SJSA1 (cell line): Measurements from ENCODE around the gene SERINC4. TPM values are rescaled to one million over a fixed set of nuclear protein-coding genes. Genes with fewer than 3 reads are reported as not detected.
A peak's percentile ranks its signal among the peaks of the same experiment; 100 is the strongest.
"Not testable (repeated sequence)": the region's sequence is repeated elsewhere in the genome, so short reads cannot be mapped to it uniquely, and the experiment has no call there.

Experiments
- DNase-seq, 2 experiments: peaks; one replicate each; pipeline ENCODE4 v3.0.0-alpha.2; 2015 to 2020; ENCODE audit warnings: low spot score in 2 of 2, low read depth in 1 of 2
- H3K27ac ChIP-seq: fragments of 250-450 bp; sonication (Bioruptor Pico); 2 replicates; pipeline ENCODE4 v1.5.1; 2020; ENCODE audit warnings: mild to moderate bottlenecking, moderate library complexity
- H3K27me3 ChIP-seq: fragments of 250-450 bp; sonication (Bioruptor Pico); replicated peaks from 2 replicates; pipeline ENCODE4 v1.5.1; 2020; ENCODE audit warnings: mild to moderate bottlenecking, moderate library complexity
- H3K36me3 ChIP-seq: fragments of 250-450 bp; sonication (Bioruptor Pico); 2 replicates; pipeline ENCODE4 v1.5.1; 2020; ENCODE audit warnings: mild to moderate bottlenecking
- H3K4me1 ChIP-seq: fragments of 250-450 bp; sonication (Bioruptor Pico); replicated peaks from 2 replicates; pipeline ENCODE4 v1.6.1; 2021; ENCODE audit warnings: mild to moderate bottlenecking
- H3K4me3 ChIP-seq: fragments of 250-450 bp; sonication (Bioruptor Pico); 2 replicates; pipeline ENCODE4 v1.5.1; 2020; ENCODE audit warnings: mild to moderate bottlenecking
- H3K9me3 ChIP-seq: fragments of 250-450 bp; sonication (Bioruptor Pico); replicated peaks from 2 replicates; pipeline ENCODE4 v1.5.1; 2020; ENCODE audit warnings: mild to moderate bottlenecking
- total RNA-seq: library from RNA; depleted of rRNA; stranded (reverse); fragments of >200 nt; shearing (Covaris generic); gene quantifications from 2 replicates; pipeline ENCODE4 v1.2.3, GENCODE V29; 2014; rRNA removed

Gene SERINC4
- total RNA-seq, 1 experiment from 2014 or later: not detected

DNA sequence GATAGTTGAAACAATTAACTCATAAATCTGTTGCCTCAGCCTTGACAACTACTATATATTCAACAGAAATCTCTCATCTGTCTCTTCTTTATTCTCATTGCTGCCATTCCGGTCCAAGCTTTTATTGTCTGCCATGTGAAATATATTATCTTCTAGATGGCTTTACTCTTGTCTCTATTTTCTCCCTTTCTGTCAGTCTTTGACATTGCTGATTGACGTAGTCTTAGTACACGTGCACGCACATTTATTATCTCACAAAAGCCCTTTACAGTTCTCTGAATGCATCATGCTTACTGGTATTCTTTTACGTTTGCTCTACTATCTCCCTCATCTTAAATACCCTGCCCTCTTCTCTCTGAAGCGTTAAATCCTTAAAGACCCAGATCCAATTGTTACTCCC, 48.1 kb downstream of the SERINC4 start:
- no peaks in the 10 kb centered on the region for H3K9me3 ChIP-seq
- no peak overlapping the region for H3K27ac ChIP-seq
- no peaks in the 10 kb centered on the region for H3K27me3 ChIP-seq
- H3K36me3 ChIP-seq: peaks cover 71% of the 10 kb centered on the region
- H3K4me3 ChIP-seq: no peak overlapping the region
- no peak for DNase-seq
- no peaks in the 10 kb centered on the region for H3K4me1 ChIP-seq

DNA sequence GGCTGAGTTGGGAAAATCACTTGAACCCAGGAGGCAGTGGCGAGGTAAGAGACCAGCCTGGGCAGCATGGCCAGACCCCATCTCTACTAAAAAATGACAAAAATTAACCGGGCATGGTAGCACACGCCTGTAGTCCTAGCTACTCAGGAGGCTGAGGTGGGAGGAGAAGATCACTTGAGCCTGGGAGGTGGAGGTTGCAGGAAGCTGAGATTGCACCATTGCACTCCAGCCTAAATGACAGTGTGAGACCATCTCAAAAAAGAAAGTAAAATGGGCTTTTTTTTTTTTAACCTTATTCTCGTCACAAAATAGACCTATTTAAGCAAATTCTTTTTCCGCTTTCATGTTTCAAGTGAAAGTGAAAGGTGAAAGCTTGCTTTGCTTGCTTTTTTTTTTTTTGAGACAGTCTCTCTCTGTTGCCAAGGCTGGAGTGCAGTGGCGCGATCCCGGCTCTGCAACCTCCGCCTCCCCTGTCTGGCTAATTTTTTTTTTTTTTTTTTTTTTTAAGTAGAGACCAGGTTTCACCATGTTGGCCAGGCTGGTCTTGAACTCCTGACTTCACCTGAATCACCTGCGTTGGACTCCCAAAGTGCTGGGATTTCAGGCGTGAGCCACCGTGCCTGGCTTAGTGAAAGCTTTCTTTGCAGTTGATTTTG, 50.2 kb downstream of the SERINC4 start:
- H3K27me3 ChIP-seq: no peaks in the 10 kb centered on the region
- DNase-seq: no peak
- no peak overlapping the region for H3K4me3 ChIP-seq
- no peaks in the 10 kb centered on the region for H3K9me3 ChIP-seq
- peaks cover 55% of the 10 kb centered on the region for H3K36me3 ChIP-seq
- no peak overlapping the region for H3K27ac ChIP-seq
- H3K4me1 ChIP-seq: peaks cover 5% of the 10 kb centered on the region

DNA sequence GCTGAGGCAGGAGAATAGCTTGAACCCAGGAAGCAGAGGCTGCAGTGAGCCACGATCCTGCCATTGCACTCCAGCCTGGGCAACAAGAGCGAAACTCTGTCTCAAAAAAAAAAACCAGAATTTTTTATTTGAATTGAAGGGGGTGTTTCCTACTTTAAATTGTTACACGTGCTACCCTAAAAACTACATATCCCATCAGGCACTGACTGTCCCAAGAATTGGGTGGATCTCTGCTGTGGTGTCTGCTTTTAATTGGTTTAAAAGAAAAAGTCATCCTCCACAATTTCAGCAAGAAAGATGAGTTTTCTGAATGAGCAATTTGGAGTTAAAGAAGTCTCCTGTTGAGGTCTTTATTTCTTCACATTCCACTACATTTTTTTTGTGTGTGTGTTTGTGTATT, 51.6 kb downstream of the SERINC4 start:
- Histone ChIP-seq H3K27ac (no peak overlapping the region), H3K27me3 (no peaks in the 10 kb centered on the region), H3K36me3 (peaks cover 41% of the 10 kb centered on the region), H3K9me3 (no peaks in the 10 kb centered on the region), H3K4me3 (no peak overlapping the region), H3K4me1 (peaks cover 5% of the 10 kb centered on the region)
- no peak for DNase-seq

DNA sequence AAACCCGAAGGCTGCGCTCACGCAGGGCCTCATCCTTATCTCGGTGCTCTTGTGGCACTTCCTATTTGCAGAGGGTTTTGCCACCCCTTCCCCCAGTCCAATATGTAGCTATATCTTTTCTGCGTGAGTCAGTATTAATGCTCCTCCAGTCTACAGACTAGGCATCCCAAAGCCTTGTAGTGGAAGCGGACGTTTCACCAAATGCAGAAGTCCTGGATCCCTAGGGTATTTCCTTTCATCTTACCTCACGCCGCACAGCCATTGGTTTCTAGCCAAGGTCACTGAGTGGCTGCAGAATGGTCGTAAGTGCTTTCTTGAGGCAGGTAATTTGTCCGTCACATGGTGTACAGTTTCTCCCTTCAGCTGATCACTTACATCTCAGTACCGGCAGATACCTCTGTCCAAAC, 53.1 kb downstream of the SERINC4 start:
- Histone ChIP-seq H3K4me3 (peak overlapping the region; percentile 64), H3K36me3 (peaks cover 27% of the 10 kb centered on the region), H3K27ac (peak overlapping the region; percentile 82)
- DNase-seq: peak in 1 of 2 experiments; percentile 53
- H3K27me3 ChIP-seq, H3K9me3 ChIP-seq, H3K4me1 ChIP-seq: not testable (repeated sequence)

DNA sequence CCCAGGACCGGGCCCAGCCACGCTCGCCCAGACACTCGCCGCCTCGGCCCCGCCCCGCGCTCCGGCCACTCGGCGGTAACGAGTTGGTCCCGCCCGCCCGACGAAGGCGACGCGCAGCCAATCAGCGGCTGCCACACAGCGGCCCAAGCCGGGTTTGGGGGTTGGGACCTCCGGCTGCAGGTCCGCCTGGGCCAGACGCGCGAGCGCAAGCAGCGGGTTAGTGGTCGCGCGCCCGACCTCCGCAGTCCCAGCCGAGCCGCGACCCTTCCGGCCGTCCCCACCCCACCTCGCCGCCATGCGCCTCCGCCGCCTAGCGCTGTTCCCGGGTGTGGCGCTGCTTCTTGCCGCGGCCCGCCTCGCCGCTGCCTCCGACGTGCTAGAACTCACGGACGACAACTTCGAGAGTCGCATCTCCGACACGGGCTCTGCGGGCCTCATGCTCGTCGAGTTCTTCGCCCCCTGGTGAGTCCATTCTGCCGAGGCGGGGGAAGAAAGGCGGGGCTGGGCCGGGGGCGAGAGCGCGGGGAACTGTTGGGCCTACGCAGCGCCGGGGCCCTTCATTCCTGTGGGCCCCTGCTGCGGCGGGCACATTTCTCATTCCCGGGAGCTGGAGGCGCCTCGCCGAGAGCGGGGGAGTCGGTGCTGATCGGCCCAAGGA, 53.6 kb downstream of the SERINC4 start, which contains the start of gene PDIA3:
Gene PDIA3, plus strand, starts transcription at position 194 of the 658 bp plus-strand sequence. Its CDS starts 102 bp downstream, at position 296.
- H3K27me3 ChIP-seq, H3K9me3 ChIP-seq, H3K4me1 ChIP-seq: not testable (repeated sequence)
- peaks cover 21% of the 10 kb centered on the region for H3K36me3 ChIP-seq
- H3K27ac ChIP-seq: peak within 1 kb of the TSS; percentile 82
- peak; percentile 88 to 94 for DNase-seq
- H3K4me3 ChIP-seq: peak within 1 kb of the TSS; percentile 64

Other genes starting within 250 kb of the SERINC4 start
- gene PPIP5K1, start 210.0 kb downstream of the SERINC4 start, total RNA-seq: 8.6 and 18.8 TPM in 2 replicates
- not detected in 2 replicates for gene CKMT1B, start 206.2 kb downstream of the SERINC4 start, total RNA-seq
- gene STRC, start 181.4 kb downstream of the SERINC4 start, total RNA-seq: not detected in 2 replicates
- gene CATSPER2, start 151.4 kb downstream of the SERINC4 start, total RNA-seq: 0.26 and 1.3 TPM in 2 replicates
- gene CKMT1A, start 106.4 kb downstream of the SERINC4 start, total RNA-seq: not detected in 2 replicates
- gene PDIA3, start 53.8 kb downstream of the SERINC4 start, total RNA-seq: 177 and 211 TPM in 2 replicates
- 2.2 and 2.8 TPM in 2 replicates for gene ELL3, start 23.3 kb downstream of the SERINC4 start, total RNA-seq
- gene SERF2, start 7.9 kb downstream of the SERINC4 start, total RNA-seq: 1,081 and 1,697 TPM in 2 replicates
- 9.4 and 18.9 TPM in 2 replicates for gene HYPK, start 379 bp upstream of the SERINC4 start, total RNA-seq
- gene MFAP1, start 24.5 kb upstream of the SERINC4 start, total RNA-seq: 40.1 and 55.3 TPM in 2 replicates
- gene WDR76, start 26.8 kb upstream of the SERINC4 start, total RNA-seq: 56.1 and 77.0 TPM in 2 replicates